GM23248 (cell line): ENCODE data around the gene UFD1.

Source experiments
- EZH2 ChIP-seq: fragments of 200-600 bp; sonication (generic); IDR thresholded peaks from 2 replicates; pipeline ENCODE4 v1.6.1; 2018; ENCODE audit warnings: antibody characterized with exemption, mild to moderate bottlenecking; ENCODE audit not compliant: insufficient read depth, poor library complexity, severe bottlenecking
- EZH2phosphoT487 ChIP-seq: fragments of 200-600 bp; sonication (generic); IDR thresholded peaks from 2 replicates; pipeline ENCODE4 v1.6.1; 2018; ENCODE audit warnings: antibody characterized with exemption, moderate library complexity, mild to moderate bottlenecking, low read depth; ENCODE audit not compliant: insufficient read depth

- TF ChIP-seq EZH2 = no peak
- no peak for TF ChIP-seq EZH2phosphoT487
These were observed 11.9 kb downstream of the UFD1 start for GRCh38 chr22:19466848-19467752.
